ENCODE results near the gene CSF2.
"Not testable (repeated sequence)": the region's sequence is repeated elsewhere in the genome, so short reads cannot be mapped to it uniquely, and the experiment has no call there.

The CSF2 gene

DNA sequence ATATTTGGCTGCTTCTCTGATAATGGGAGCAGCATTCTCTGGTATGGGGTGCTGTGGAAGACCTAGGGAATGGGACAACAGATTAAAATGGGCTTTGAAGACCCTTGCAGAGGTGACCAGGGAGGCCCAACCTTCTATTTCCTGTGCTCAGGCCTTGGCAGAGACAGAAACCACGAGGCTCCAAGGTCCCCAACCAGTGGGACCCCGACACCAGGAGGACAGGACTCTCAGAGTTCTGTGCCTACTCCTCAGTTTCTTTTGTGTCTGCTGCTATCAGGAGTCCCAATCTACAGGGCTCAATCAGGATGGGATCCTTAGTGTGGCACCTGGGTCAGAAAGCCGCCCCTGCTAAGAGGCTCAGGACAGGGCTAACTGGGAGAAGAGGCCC lies 29.3 kb downstream of the CSF2 start:
- Mint-ChIP-seq H3K4me3 (peak overlapping the region; percentile 60), H3K27me3 (no peaks in the 10 kb centered on the region), H3K9me3 (no peaks in the 10 kb centered on the region), H3K27ac (peak overlapping the region; percentile 76), H3K36me3 (no peaks in the 10 kb centered on the region), H3K4me1 (peaks cover 60% of the 10 kb centered on the region)

DNA sequence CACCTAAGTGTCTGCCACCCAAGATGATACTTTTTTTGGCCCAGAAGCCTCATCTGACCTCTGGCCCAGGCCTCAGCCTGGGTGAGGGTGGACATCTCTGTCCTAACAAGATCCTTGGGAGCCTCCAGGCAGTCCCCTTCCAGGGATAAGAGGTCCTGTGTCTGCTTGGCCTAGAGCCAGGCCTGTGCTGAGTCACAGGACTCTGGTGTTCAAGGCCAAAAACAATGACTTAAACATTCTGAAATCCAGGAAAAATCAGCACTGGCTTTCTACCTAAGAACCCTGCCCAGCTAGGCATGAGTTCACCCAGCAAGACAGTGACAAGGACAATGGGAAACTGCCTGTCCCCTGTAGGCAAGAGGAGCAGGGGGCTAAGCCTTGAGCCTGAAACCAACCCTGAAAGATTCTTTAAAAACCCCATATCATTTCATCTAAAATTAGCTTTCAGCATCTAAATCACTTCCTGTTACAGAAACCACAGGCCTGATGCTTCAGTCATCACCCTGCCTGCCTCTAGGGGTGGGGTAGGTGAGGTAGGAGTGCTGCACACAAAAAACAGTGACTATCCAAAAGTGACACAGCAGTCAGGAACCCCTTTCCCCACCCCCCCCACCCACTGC lies 29.9 kb downstream of the CSF2 start:
- H3K9me3 Mint-ChIP-seq, result no peaks in the 10 kb centered on the region
- no peaks in the 10 kb centered on the region for H3K27me3 Mint-ChIP-seq
- peaks cover 58% of the 10 kb centered on the region for H3K4me1 Mint-ChIP-seq
- H3K27ac Mint-ChIP-seq, result peak overlapping the region; percentile 76
- H3K36me3 Mint-ChIP-seq, result no peaks in the 10 kb centered on the region
- H3K4me3 Mint-ChIP-seq, result peak overlapping the region; percentile 60

DNA sequence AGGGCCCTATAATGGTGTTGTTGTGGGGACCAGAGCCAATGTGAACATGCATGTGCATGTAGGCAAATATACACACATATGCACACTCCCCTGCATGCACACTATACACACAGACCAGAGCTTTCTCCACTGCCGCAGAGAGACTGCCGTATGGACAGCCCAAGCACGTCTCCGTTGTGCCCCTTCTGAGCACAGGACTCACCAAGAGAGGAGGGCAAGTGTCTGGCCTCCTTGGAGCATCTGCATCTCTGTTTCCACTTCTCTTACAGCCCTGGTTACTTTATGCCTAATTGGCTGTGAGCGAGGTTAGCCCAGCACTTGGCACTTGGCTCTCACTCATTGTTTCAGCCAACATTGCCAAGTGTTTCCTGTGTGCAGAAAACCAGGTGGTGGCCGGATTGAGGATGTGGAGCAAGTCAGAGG lies 30.4 kb downstream of the CSF2 start:
- H3K9me3 Mint-ChIP-seq, result no peaks in the 10 kb centered on the region
- H3K36me3 Mint-ChIP-seq, result no peaks in the 10 kb centered on the region
- no peak overlapping the region for H3K4me3 Mint-ChIP-seq
- H3K4me1 Mint-ChIP-seq, result peaks cover 52% of the 10 kb centered on the region
- peak overlapping the region; percentile 8 for H3K27ac Mint-ChIP-seq
- no peaks in the 10 kb centered on the region for H3K27me3 Mint-ChIP-seq

DNA sequence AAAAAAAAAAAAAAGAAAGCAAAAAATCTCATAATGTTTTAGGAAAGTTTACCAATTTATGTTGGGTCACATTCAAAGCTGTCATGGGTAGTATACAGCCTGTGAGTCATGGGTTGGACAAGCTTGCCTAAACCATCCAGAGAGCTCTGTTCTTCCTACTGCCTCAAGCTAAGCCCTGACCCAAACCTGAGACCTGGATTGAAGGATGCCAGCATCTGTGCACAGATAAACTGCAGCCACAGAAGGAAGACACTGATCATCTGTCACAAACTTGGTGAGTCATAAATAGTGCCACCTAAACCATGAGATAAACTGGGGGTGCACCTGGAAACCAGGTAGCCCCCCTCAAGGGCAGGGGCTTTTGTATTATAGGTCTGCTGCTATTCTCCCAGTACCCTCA lies 31.0 kb downstream of the CSF2 start:
- no peaks in the 10 kb centered on the region for H3K27me3 Mint-ChIP-seq
- H3K36me3 Mint-ChIP-seq, result no peaks in the 10 kb centered on the region
- no peak overlapping the region for H3K4me3 Mint-ChIP-seq
- H3K9me3 Mint-ChIP-seq, result no peaks in the 10 kb centered on the region
- H3K4me1 Mint-ChIP-seq, result peaks cover 47% of the 10 kb centered on the region
- H3K27ac Mint-ChIP-seq, result peak overlapping the region; percentile 51

DNA sequence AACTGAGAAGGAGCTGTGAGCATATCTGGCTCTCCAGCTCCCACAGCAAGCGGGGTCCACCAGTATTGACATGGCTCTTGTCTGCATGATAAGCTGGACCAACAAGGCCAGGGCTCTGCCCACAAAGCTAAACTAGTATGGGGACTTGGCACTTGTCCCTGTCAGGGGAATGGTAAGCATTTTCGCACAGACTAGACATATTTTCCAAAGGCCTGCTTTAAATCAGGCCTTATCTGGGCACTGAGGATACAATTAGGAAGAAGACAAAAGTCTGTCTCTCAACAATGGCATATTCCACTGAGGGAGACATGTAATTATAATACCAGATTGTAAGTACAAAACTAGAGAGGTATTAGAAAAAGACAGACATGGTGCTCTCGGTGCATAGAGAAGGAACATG lies 32.1 kb downstream of the CSF2 start:
- Mint-ChIP-seq H3K4me1 (peaks cover 46% of the 10 kb centered on the region), H3K27ac (no peak overlapping the region), H3K27me3 (no peaks in the 10 kb centered on the region), H3K9me3 (no peaks in the 10 kb centered on the region), H3K36me3 (no peaks in the 10 kb centered on the region), H3K4me3 (no peak overlapping the region)

DNA sequence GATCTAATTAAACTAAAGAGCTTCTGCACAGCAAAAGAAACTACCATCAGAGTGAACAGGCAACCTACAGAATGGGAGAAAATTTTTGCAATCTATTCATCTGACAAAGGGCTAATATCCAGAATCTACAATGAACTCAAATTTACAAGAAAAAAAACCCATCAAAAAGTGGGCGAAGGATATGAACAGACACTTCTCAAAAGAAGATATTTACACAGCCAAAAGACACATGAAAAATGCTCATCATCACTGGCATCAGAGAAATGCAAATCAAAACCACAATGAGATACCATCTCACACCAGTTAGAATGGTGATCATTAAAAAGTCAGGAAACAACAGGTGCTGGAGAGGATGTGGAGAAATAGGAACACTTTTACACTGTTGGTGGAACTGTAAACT lies 34.9 kb downstream of the CSF2 start:
- not testable (repeated sequence) for H3K27ac Mint-ChIP-seq, H3K9me3 Mint-ChIP-seq, H3K4me3 Mint-ChIP-seq, H3K27me3 Mint-ChIP-seq, H3K36me3 Mint-ChIP-seq
- H3K4me1 Mint-ChIP-seq, result peaks cover 33% of the 10 kb centered on the region

DNA sequence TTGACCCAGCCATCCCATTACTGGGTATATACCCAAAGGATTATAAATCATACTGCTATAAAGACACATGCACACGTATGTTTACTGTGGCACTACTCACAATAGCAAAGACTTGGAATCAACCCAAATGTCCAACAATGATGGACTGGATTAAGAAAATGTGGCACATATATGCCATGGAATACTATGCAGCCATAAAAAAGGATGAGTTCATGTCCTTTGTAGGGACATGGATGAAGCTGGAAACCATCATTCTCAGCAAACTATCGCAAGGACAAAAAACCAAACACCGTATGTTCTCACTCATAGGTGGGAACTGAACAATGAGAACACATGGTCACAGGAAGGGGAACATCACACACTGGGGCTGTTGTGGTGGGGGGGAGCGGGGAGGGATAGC lies 35.4 kb downstream of the CSF2 start:
- not testable (repeated sequence) for H3K27me3 Mint-ChIP-seq, H3K4me3 Mint-ChIP-seq, H3K9me3 Mint-ChIP-seq, H3K36me3 Mint-ChIP-seq
- peaks cover 28% of the 10 kb centered on the region for H3K4me1 Mint-ChIP-seq
- peak overlapping the region; percentile 51 for H3K27ac Mint-ChIP-seq

DNA sequence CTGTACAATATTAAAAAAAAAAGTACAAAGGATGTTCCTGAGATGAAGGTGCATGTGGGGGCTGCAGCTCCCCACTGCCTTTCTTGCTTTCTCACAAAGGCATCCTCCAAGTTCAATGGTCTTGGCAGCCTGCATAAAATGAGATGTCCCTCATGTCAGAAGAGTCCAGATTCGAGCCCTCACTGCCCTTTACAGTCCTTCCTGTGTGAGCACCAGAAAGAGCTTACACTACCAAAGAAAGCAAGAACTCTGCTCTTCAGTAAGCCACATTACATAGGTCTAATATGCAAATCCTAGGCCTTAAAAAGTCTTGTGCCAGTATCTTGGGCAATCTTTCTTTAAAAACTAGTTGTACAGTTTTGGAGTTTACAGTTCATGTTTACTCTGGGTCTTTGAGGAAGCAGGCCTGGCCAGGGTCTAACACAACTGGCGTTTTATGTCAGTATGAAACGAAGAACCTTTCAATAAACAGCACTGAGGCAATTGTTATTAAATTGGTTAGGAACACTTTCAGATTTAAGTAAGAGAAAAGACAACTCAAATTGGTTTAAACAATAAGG lies 36.0 kb downstream of the CSF2 start:
- H3K36me3 Mint-ChIP-seq, result peaks cover 1% of the 10 kb centered on the region
- no peaks in the 10 kb centered on the region for H3K27me3 Mint-ChIP-seq
- H3K27ac Mint-ChIP-seq, result peak overlapping the region; percentile 2
- H3K9me3 Mint-ChIP-seq, result no peaks in the 10 kb centered on the region
- no peak overlapping the region for H3K4me3 Mint-ChIP-seq
- peaks cover 23% of the 10 kb centered on the region for H3K4me1 Mint-ChIP-seq

DNA sequence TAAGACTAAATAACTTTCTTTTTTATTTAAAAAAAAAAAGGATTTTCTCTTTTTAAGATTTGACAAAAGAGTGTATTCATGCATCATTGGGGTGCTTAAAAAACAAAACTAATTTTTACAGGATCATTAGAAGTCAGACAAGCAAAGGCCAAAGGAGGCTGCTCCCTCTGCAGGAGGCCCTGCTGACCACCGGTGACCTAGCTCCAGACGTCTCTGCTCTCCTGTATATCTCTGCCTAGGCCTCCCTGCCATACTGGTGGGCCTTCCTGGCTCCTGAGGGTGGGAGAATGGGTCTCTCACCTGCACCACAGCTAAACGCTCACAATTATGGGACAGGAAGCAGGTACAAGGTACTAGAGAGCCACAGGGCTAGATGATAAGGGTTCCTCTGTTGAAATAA lies 36.6 kb downstream of the CSF2 start:
- peaks cover 24% of the 10 kb centered on the region for H3K4me1 Mint-ChIP-seq
- no peak overlapping the region for H3K4me3 Mint-ChIP-seq
- no peak overlapping the region for H3K27ac Mint-ChIP-seq
- no peaks in the 10 kb centered on the region for H3K9me3 Mint-ChIP-seq
- peaks cover 1% of the 10 kb centered on the region for H3K36me3 Mint-ChIP-seq
- H3K27me3 Mint-ChIP-seq, result no peaks in the 10 kb centered on the region

DNA sequence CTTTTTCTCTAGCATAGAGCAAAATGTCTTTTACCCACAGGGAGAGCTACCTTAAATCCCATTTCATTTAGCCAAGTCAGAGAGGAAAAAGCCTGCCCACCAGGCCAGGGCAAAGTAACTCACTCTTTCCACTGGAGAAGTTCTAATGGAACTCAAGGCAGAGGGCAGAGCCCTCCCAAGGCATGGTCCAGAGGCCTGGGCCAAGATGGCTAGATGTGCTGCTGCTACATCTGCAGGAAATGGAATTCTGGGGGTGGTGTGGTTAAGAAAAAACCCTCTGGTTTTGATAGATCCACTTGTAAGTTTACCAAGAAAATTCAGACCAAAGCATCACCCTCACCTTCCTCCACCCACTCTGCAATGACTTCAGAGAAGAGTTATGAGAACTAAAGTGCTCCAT lies 37.3 kb downstream of the CSF2 start:
- Mint-ChIP-seq H3K27ac (no peak overlapping the region), H3K4me3 (no peak overlapping the region)

DNA sequence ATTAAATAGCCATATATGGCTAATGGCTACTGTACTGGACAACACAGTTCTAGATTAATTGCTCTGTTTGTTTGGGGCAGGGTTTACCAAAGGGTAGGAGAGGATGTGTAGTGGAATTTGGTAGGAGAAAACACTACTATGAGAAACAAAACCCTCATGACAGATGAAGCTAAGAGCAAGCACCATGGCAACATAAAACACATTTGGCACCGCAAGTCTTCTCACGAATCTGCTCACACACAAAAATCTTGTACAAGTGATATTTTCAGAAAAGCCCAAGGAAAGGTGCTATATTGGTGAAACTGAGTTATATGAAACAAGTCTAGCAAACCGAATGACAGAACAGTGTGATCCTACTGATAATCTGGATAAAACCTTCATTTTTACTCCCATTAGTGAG lies 38.5 kb downstream of the CSF2 start:
- Mint-ChIP-seq H3K9me3 (no peaks in the 10 kb centered on the region), H3K27ac (no peak overlapping the region), H3K27me3 (peaks cover 1% of the 10 kb centered on the region), H3K36me3 (peaks cover 1% of the 10 kb centered on the region), H3K4me1 (peaks cover 29% of the 10 kb centered on the region), H3K4me3 (no peak overlapping the region)

More for the DNA sequence above, 37.3 kb downstream of the CSF2 start:
- Mint-ChIP-seq H3K36me3 (peaks cover 1% of the 10 kb centered on the region), H3K27me3 (peaks cover 1% of the 10 kb centered on the region), H3K4me1 (peaks cover 29% of the 10 kb centered on the region), H3K9me3 (no peaks in the 10 kb centered on the region)

DNA sequence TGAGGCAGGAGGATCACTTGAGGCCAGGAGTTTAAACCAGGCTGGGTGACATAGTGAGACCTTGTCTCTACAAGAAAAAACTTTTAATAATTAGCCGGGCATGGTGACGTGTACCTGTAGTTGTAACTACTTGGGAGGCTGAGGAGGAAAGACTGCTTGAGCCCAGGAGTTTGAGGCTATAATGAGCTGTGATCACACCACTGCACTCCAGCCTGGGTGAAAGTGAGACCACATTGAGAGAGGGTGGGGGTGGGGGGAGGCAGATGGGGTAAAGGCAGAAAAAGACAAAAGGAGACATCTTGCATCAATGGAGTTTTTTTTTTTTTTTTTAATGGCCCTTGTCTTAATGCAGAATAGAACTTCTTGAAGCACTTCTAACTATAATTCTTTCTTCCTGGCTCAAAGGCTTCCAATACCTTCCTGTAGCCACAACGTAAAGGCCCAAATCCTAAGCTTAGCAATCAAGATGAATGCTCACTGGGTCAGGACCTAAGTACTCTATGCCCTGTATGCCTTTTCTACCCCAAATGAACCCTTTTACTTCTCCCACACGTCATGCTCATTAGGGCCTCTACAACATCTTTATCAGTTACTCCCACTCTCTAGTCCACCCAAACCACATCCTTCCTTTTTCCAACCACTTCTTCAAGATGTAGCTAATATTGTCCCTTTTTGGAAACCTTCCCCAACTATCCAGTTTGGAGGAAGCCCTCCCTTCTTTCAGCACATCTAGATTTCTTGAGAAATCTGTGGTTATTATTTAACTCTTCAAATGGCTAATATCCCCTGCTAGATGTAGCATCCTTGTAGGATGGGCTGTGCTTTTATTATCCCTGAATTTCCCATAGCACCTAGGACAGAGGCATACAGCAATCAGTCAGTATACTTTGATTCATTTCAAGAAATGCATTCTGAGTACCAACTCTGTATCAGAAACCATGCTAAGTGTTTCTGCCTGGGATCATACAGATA lies 40.8 kb downstream of the CSF2 start:
- H3K27ac Mint-ChIP-seq, result no peak overlapping the region
- H3K4me1 Mint-ChIP-seq, result peaks cover 29% of the 10 kb centered on the region
- peaks cover 1% of the 10 kb centered on the region for H3K36me3 Mint-ChIP-seq
- H3K9me3 Mint-ChIP-seq, result no peaks in the 10 kb centered on the region
- no peak overlapping the region for H3K4me3 Mint-ChIP-seq
- peaks cover 1% of the 10 kb centered on the region for H3K27me3 Mint-ChIP-seq

DNA sequence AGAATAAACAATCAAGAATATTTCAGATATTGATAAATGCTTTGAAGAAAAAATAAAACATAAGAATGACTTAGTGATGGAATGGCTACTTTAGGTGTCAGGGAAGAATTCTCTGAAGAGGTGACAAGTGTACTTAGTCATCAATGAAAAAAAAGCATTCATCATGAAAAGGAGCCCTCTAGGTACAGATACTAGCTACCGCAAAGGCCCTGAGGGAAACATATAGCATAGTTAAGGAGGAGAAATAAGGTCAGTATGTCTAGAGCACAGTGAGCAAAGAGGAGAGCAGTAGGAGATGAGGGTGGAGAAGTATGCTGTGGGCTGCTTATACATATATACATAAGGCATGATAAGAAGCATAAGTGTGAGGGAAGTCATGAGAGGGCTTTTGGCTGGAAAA lies 41.8 kb downstream of the CSF2 start:
- no peak overlapping the region for H3K27ac Mint-ChIP-seq
- H3K4me3 Mint-ChIP-seq, result no peak overlapping the region
- peaks cover 25% of the 10 kb centered on the region for H3K4me1 Mint-ChIP-seq
- peaks cover 1% of the 10 kb centered on the region for H3K36me3 Mint-ChIP-seq
- peaks cover 1% of the 10 kb centered on the region for H3K27me3 Mint-ChIP-seq
- no peaks in the 10 kb centered on the region for H3K9me3 Mint-ChIP-seq

DNA sequence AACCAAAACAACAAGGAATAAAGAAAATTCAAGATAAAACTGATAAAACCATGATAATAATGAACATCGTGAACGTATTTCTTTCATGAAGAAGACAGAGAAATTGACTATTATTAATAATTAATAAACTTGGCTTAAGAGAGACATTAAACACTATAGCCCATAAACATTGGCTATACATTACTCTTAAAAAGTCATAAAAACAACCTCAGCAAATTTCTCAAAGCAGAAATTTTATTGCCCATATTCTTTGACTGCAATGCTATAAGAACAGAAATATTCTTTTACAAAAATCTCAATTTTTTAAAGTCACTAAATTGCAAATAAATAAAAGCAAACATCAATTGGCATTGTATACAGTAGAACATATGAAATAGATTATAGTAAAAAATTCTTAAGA lies 42.5 kb downstream of the CSF2 start:
- no peak overlapping the region for H3K4me3 Mint-ChIP-seq
- no peaks in the 10 kb centered on the region for H3K9me3 Mint-ChIP-seq
- no peak overlapping the region for H3K27ac Mint-ChIP-seq
- H3K4me1 Mint-ChIP-seq, result peaks cover 18% of the 10 kb centered on the region
- H3K36me3 Mint-ChIP-seq, result peaks cover 1% of the 10 kb centered on the region
- peaks cover 1% of the 10 kb centered on the region for H3K27me3 Mint-ChIP-seq

DNA sequence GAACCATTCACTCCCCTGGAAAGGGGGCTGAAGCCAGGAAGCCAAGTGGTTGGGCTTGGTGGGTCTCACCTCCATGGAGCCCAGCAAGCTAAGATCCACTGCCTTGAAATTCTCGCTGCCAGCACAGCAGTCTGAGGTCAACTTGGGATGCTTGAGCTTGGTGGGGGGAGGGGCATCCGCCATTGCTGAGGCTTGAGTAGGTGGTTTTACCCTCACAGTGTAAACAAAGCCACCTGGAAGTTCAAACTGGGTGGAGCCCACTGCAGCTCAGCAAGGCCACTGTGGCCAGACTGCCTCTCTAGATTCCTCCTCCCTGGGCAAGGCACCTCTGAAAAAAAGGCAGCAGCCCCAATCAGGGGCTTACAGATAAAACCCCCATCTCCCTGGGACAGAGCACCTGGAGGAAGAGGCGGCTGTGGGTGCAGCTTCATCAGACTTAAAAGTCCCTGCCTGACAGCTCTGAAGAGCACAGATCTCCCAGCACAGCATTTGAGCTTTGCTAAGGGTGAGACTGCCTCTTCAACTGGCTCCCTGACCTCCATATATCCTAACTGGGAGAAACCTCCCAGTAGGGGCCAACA lies 43.4 kb downstream of the CSF2 start:
- H3K4me3 Mint-ChIP-seq, H3K36me3 Mint-ChIP-seq, H3K27ac Mint-ChIP-seq, H3K9me3 Mint-ChIP-seq, H3K27me3 Mint-ChIP-seq: not testable (repeated sequence)
- peaks cover 11% of the 10 kb centered on the region for H3K4me1 Mint-ChIP-seq

DNA sequence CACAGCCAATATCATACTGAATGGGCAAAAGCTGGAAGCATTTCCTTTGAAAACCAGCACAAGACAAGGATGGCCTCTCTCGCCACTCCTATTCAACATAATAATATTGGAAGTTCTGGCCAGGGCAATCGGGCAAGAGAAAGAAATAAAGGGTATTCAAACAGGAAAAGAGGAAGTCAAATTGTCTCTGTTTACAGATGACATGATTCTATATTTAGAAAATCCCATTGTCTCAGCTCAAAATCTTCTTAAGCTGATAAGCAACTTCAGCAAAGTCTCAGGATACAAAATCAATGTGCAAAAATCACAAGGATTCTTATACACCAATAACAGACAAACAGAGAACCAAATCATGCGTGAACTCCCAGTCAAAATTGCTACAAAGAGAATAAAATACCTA lies 47.1 kb downstream of the CSF2 start:
- not testable (repeated sequence) for H3K27ac Mint-ChIP-seq, H3K4me1 Mint-ChIP-seq

More for the DNA sequence above, 47.1 kb downstream of the CSF2 start:
- H3K4me3 Mint-ChIP-seq, H3K36me3 Mint-ChIP-seq, H3K9me3 Mint-ChIP-seq, H3K27me3 Mint-ChIP-seq: not testable (repeated sequence)

Measured in activated naive CD4-positive, alpha-beta T cell treated with anti-CD3 and anti-CD28 coated beads, Interleukin-2, amount 50 U/mL, for 24 hours (primary cell).